Measurements from ENCODE around the gene CP. TPM values are rescaled to one million over a fixed set of nuclear protein-coding genes. Genes with fewer than 3 reads are reported as not detected.

The CP gene
- total RNA-seq, 1 experiment from 2014 or later, result 1.5 TPM

DNA sequence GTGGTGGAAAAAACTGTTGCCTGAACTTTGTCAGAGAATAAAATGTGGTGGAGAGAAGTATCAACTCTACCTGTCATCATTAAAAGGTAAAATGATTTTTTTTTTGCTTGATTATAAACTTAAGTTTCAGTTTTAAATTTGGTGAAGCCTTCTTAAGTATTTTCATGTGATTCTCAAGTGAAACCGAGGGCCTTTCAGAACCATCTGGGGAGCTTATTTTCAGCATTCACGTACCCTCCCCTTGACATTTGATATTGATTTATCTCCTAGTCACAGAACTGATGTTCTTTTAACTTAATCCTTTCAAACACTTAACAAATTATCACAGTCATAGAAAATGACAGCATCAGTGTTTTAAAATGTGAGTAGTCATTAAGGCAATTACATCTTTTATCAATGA is 53.7 kb downstream of the CP start:
- DNase-seq (ENCODE audit: low spot score), result no peak
- H3K4me3 Mint-ChIP-seq, result no peak overlapping the region
- peaks cover 4% of the 10 kb centered on the region; the same call in 1 of the 2 replicates for H3K9me3 Mint-ChIP-seq
- ATAC-seq, result no peak
- H3K27ac Mint-ChIP-seq, result no peak overlapping the region
- ChIA-PET POLR2A (no interaction called here), CTCF (no interaction called here)
- peaks cover 82% of the 10 kb centered on the region for H3K36me3 Mint-ChIP-seq
- no peaks in the 10 kb centered on the region for H3K27me3 Mint-ChIP-seq (ENCODE audit: low read depth)
- H3K4me1 Mint-ChIP-seq, result no peaks in the 10 kb centered on the region
- no peak for TF ChIP-seq NR1H2 (CRISPR knock-in tag; IDR thresholded peaks at IDR 0.05)
- TF ChIP-seq EMX1 (CRISPR knock-in tag; IDR thresholded peaks at IDR 0.05), result no peak
- no peak for TF ChIP-seq ZNF232 (CRISPR knock-in tag; IDR thresholded peaks at IDR 0.05)
- TF ChIP-seq, protein P1, sequence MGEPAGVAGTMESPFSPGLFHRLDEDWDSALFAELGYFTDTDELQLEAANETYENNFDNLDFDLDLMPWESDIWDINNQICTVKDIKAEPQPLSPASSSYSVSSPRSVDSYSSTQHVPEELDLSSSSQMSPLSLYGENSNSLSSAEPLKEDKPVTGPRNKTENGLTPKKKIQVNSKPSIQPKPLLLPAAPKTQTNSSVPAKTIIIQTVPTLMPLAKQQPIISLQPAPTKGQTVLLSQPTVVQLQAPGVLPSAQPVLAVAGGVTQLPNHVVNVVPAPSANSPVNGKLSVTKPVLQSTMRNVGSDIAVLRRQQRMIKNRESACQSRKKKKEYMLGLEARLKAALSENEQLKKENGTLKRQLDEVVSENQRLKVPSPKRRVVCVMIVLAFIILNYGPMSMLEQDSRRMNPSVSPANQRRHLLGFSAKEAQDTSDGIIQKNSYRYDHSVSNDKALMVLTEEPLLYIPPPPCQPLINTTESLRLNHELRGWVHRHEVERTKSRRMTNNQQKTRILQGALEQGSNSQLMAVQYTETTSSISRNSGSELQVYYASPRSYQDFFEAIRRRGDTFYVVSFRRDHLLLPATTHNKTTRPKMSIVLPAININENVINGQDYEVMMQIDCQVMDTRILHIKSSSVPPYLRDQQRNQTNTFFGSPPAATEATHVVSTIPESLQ (CRISPR knock-in tag; IDR thresholded peaks at IDR 0.05), result no peak
- TF ChIP-seq, protein P2, sequence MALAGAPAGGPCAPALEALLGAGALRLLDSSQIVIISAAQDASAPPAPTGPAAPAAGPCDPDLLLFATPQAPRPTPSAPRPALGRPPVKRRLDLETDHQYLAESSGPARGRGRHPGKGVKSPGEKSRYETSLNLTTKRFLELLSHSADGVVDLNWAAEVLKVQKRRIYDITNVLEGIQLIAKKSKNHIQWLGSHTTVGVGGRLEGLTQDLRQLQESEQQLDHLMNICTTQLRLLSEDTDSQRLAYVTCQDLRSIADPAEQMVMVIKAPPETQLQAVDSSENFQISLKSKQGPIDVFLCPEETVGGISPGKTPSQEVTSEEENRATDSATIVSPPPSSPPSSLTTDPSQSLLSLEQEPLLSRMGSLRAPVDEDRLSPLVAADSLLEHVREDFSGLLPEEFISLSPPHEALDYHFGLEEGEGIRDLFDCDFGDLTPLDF (CRISPR knock-in tag; IDR thresholded peaks at IDR 0.05), result no peak
- TF ChIP-seq, protein P3, sequence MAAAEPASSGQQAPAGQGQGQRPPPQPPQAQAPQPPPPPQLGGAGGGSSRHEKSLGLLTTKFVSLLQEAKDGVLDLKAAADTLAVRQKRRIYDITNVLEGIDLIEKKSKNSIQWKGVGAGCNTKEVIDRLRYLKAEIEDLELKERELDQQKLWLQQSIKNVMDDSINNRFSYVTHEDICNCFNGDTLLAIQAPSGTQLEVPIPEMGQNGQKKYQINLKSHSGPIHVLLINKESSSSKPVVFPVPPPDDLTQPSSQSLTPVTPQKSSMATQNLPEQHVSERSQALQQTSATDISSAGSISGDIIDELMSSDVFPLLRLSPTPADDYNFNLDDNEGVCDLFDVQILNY (CRISPR knock-in tag; IDR thresholded peaks at IDR 0.05), result no peak
- TF ChIP-seq, protein P4, sequence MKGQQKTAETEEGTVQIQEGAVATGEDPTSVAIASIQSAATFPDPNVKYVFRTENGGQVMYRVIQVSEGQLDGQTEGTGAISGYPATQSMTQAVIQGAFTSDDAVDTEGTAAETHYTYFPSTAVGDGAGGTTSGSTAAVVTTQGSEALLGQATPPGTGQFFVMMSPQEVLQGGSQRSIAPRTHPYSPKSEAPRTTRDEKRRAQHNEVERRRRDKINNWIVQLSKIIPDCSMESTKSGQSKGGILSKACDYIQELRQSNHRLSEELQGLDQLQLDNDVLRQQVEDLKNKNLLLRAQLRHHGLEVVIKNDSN (CRISPR knock-in tag; IDR thresholded peaks at IDR 0.05), result no peak
- no peak for TF ChIP-seq ZBTB21 (CRISPR knock-in tag; IDR thresholded peaks at IDR 0.05; ENCODE audit: borderline replicate concordance)
- TF ChIP-seq, protein P5, sequence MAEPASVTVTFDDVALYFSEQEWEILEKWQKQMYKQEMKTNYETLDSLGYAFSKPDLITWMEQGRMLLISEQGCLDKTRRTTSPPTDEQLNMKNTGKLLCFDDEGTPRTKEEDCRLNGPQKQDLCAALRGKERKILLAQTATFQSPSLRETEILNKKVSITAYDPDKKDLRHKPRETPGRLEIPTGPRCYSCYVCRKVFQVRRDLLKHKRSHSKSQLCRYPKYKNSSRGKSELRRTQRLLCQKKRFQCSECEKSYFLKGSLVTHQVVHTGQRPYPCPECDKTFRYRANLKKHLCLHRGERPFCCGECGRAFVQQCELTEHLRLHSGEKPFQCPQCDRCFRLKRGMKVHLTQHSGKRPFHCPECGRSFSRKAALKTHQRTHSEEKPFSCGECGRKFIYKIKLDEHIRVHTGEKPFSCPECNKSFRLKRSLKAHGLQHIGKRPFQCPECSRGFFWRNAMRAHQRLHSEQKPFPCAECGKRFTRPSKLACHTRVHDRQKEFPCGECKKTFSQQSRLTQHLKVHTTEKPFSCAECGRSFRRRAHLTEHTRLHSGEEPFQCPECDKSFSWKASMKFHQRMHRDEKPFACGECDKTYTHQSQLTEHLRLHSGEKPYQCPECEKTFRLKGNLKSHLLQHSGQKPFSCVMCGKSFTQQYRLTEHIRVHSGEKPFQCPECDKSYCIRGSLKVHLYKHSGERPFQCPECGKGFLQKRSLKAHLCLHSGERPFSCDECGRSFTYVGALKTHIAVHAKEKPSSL (CRISPR knock-in tag; conservative IDR thresholded peaks at IDR 0.05), result no peak
- TF ChIP-seq, protein P6, sequence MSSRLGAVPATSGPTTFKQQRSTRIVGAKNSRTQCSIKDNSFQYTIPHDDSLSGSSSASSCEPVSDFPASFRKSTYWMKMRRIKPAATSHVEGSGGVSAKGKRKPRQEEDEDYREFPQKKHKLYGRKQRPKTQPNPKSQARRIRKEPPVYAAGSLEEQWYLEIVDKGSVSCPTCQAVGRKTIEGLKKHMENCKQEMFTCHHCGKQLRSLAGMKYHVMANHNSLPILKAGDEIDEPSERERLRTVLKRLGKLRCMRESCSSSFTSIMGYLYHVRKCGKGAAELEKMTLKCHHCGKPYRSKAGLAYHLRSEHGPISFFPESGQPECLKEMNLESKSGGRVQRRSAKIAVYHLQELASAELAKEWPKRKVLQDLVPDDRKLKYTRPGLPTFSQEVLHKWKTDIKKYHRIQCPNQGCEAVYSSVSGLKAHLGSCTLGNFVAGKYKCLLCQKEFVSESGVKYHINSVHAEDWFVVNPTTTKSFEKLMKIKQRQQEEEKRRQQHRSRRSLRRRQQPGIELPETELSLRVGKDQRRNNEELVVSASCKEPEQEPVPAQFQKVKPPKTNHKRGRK (CRISPR knock-in tag; IDR thresholded peaks at IDR 0.05; ENCODE audit: borderline replicate concordance), result no peak
- TF ChIP-seq, protein P7, sequence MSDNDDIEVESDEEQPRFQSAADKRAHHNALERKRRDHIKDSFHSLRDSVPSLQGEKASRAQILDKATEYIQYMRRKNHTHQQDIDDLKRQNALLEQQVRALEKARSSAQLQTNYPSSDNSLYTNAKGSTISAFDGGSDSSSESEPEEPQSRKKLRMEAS (CRISPR knock-in tag; IDR thresholded peaks at IDR 0.05), result no peak

DNA sequence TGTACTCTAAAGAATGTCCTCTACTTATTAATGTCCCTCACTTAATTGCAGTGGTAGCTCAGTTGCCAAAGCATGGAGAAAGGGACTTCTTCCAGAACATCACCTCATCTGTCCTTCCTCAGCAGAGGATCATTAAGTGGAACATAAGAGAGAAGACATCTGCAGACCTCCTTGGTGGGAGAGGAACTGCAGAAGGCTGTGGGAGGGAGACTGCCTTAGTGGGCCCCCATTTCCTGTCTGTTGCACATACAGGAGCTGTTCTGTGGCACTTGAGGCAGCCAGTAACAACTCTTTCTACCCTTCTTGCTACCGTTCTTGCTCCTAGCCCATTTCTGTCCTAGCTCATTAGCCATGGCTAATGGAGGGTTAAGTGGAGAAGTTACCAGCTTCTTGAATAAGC is 58.6 kb downstream of the CP start:
- H3K27ac Mint-ChIP-seq, result no peak overlapping the region; the same call in 1 of the 2 replicates
- H3K4me1 Mint-ChIP-seq, result no peaks in the 10 kb centered on the region
- ATAC-seq, result no peak
- CTCF ChIA-PET, result no interaction called here
- POLR2A ChIA-PET, result no interaction called here
- H3K4me3 Mint-ChIP-seq, result no peak overlapping the region
- H3K36me3 Mint-ChIP-seq, result peaks cover 78% of the 10 kb centered on the region
- TF ChIP-seq, protein P8, sequence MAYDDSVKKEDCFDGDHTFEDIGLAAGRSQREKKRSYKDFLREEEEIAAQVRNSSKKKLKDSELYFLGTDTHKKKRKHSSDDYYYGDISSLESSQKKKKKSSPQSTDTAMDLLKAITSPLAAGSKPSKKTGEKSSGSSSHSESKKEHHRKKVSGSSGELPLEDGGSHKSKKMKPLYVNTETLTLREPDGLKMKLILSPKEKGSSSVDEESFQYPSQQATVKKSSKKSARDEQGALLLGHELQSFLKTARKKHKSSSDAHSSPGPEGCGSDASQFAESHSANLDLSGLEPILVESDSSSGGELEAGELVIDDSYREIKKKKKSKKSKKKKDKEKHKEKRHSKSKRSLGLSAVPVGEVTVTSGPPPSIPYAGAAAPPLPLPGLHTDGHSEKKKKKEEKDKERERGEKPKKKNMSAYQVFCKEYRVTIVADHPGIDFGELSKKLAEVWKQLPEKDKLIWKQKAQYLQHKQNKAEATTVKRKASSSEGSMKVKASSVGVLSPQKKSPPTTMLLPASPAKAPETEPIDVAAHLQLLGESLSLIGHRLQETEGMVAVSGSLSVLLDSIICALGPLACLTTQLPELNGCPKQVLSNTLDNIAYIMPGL (CRISPR knock-in tag; IDR thresholded peaks at IDR 0.05), result no peak
- TF ChIP-seq NR2C2 (CRISPR knock-in tag; IDR thresholded peaks at IDR 0.05) (no peak), STAT6 (CRISPR knock-in tag; conservative IDR thresholded peaks at IDR 0.05; ENCODE audit: low read depth) (no peak), TCF7 (CRISPR knock-in tag; IDR thresholded peaks at IDR 0.05; ENCODE audit: low read depth) (no peak), ZNF396 (CRISPR knock-in tag; IDR thresholded peaks at IDR 0.05; ENCODE audit: borderline replicate concordance) (no peak), GTF2I (CRISPR knock-in tag; conservative IDR thresholded peaks at IDR 0.05) (no peak)
- DNase-seq (ENCODE audit: low spot score), result no peak
- H3K9me3 Mint-ChIP-seq, result no peaks in the 10 kb centered on the region
- no peaks in the 10 kb centered on the region for H3K27me3 Mint-ChIP-seq (ENCODE audit: low read depth)

All from WTC11 (cell line).